HepG2 (cell line): ENCODE data around the gene TFB1M.
A peak's percentile ranks its signal among the peaks of the same experiment; 100 is the strongest.

Experiments used
- BATF2 ChIP-seq: sonication (generic); formaldehyde crosslinking; IDR thresholded peaks from 2 replicates; pipeline ENCODE4 v1.8.0; 2022; ENCODE audit warnings: mild to moderate bottlenecking, missing genetic modification reagents, moderate library complexity
- CHD2 ChIP-seq: IDR thresholded peaks from 2 replicates; pipeline ENCODE4 v1.6.1; 2011; ENCODE audit warnings: low read depth, low read length, improper control_type of control experiment
- GZF1 ChIP-seq: sonication (generic); formaldehyde crosslinking; IDR thresholded peaks from 2 replicates; pipeline ENCODE4 v1.5.1; 2020; ENCODE audit warnings: mild to moderate bottlenecking, missing genetic modification reagents
- KDM5A ChIP-seq: fragments of 200-600 bp; sonication (generic); IDR thresholded peaks from 2 replicates; pipeline ENCODE4 v1.7.0; 2018; ENCODE audit warnings: antibody characterized with exemption, mild to moderate bottlenecking, low read length, borderline replicate concordance
- POLR2A ChIP-seq, 2 experiments: IDR thresholded peaks; 2 replicates each; pipeline ENCODE4 v1.6.1; 2011; ENCODE audit warnings: low read depth in 2 of 2, low read length in 2 of 2, mild to moderate bottlenecking in 1 of 2, moderate library complexity in 1 of 2; ENCODE audit not compliant: insufficient read depth in 1 of 2
- REST ChIP-seq, 2 experiments: IDR thresholded peaks; 2 replicates each; pipeline ENCODE4 v1.6.1; 2011 to 2012; ENCODE audit warnings: low read length in 2 of 2, borderline replicate concordance in 1 of 2, low read depth in 1 of 2, mild to moderate bottlenecking in 1 of 2, moderate library complexity in 1 of 2
- SMARCE1 ChIP-seq: fragments of 450-650 bp; IDR thresholded peaks from 2 replicates; pipeline ENCODE4 v1.6.1; 2017; ENCODE audit warnings: borderline replicate concordance
- SMC3 ChIP-seq: IDR thresholded peaks from 2 replicates; pipeline ENCODE4 v1.6.1; 2011; ENCODE audit warnings: low read length, improper control_type of control experiment
- ZNF30 ChIP-seq: sonication (generic); formaldehyde crosslinking; IDR thresholded peaks from 2 replicates; pipeline ENCODE4 v1.5.0; 2020; ENCODE audit warnings: mild to moderate bottlenecking, missing genetic modification reagents

DNA sequence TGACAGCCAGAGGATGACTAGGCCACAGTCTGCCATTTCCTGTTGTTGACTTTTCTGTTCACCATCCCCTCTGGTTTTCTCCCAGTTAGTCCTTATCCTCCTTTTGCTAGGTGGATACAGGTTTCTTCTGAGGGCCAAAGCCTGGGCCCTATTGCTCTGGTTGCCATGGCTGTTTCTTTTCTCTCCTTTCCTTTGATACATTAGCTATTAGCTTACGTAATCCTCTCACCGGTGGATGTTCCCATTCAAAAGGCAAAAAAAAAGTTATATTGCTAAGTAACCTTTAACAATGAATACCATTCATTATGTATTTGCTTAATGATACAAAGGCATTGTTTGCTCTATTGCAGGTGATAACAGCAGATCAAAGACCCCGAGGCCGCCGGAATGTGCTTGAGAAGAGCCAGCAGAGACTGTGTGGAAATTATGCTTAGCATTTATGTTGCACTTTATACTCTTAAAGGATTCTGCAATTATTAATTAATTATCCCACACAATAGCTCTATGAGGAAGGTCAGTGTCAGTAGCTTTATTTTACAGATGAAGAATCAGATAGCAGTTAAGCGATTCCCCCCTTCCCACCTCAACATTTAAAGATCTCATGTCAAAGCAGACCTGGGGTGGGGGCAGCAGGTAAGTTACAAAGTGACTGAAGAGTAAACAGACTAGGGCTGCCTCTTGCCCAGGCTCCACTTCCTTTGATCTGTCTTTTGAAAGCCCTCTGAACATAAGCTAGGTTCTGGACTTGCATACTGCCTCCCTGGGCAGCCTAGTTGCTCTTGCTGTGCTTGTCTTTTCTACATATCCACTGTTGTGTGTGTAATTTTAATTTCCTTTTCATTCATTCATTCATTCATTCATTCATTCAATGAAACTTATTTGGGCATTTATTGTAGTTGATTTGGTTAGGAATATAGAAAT lies 14.5 kb upstream of the TFB1M start:
- TF ChIP-seq REST (IDR thresholded peaks at IDR 0.05; ENCODE audit: borderline replicate concordance in 1 of 2, low read depth in 1 of 2, low read length in 2 of 2) (peak in 1 of 2 experiments; percentile 51; a peak in 2 of 4 replicates), SMC3 (peak; percentile 71), CHD2 (peak; percentile 56; the same call in 1 of the 2 replicates), POLR2A (IDR thresholded peaks at IDR 0.05; ENCODE audit: insufficient read depth in 1 of 2, low read depth in 2 of 2, low read length in 2 of 2) (peak; percentile 89 to 99), ZNF30 (no peak), BATF2 (CRISPR knock-in tag) (no peak), GZF1 (CRISPR knock-in tag) (no peak), SMARCE1 (no peak), KDM5A (no peak)
